Measurements from ENCODE around the gene SPSB1.

SPSB1 gene

GRCh38 chr1:9300573-9300972 lies 7.9 kb downstream of the SPSB1 start:
- H3K27ac ChIP-seq (ENCODE audit: low read length): no peak overlapping the region
- H2AFZ ChIP-seq (ENCODE audit: low read length): no peak overlapping the region
- no peaks in the 10 kb centered on the region for H3K4me1 ChIP-seq (ENCODE audit: low read length)
- no peak overlapping the region for H3K4me2 ChIP-seq (ENCODE audit: low read depth, low read length)
- no peaks in the 10 kb centered on the region for H3K9me3 ChIP-seq (replicated peaks; ENCODE audit: insufficient read depth, low read length)
- no peaks in the 10 kb centered on the region for H3K9me2 ChIP-seq (replicated peaks; ENCODE audit: insufficient read depth, low read length)
- H3K27me3 ChIP-seq (replicated peaks; ENCODE audit: insufficient read depth, low read length): no peaks in the 10 kb centered on the region
- H3K36me3 ChIP-seq (replicated peaks; ENCODE audit: insufficient read depth, low read length): no peaks in the 10 kb centered on the region
- peaks cover 16% of the 10 kb centered on the region for H3K79me2 ChIP-seq (ENCODE audit: low read length)
- H3K4me3 ChIP-seq (ENCODE audit: low read length): no peak overlapping the region
- H4K20me1 ChIP-seq (ENCODE audit: insufficient read depth, low read length): no peaks in the 10 kb centered on the region
- H3F3A ChIP-seq (ENCODE audit: insufficient read depth, low read length): no peaks in the 10 kb centered on the region
- TF ChIP-seq EZH2 (optimal IDR thresholded peaks at IDR 0.05; ENCODE audit: low read depth, low read length) (no peak), CTCF (IDR thresholded peaks at IDR 0.05; ENCODE audit: low read length) (no peak), EZH2phosphoT487 (IDR thresholded peaks at IDR 0.05; ENCODE audit: low read length) (no peak)
- DNase-seq: no peak
- no peak overlapping the region for H3K9ac ChIP-seq (ENCODE audit: low read length)

GRCh38 chr1:9302745-9303524 lies 10.2 kb downstream of the SPSB1 start:
- Histone ChIP-seq H3F3A (ENCODE audit: insufficient read depth, low read length) (no peaks in the 10 kb centered on the region), H3K9me2 (replicated peaks; ENCODE audit: insufficient read depth, low read length) (no peaks in the 10 kb centered on the region), H3K27ac (ENCODE audit: low read length) (no peak overlapping the region), H3K36me3 (replicated peaks; ENCODE audit: insufficient read depth, low read length) (no peaks in the 10 kb centered on the region), H4K20me1 (ENCODE audit: insufficient read depth, low read length) (no peaks in the 10 kb centered on the region), H3K27me3 (replicated peaks; ENCODE audit: insufficient read depth, low read length) (no peaks in the 10 kb centered on the region), H3K9ac (ENCODE audit: low read length) (no peak overlapping the region), H3K79me2 (ENCODE audit: low read length) (peaks cover 12% of the 10 kb centered on the region), H3K4me2 (ENCODE audit: low read depth, low read length) (no peak overlapping the region), H3K4me1 (ENCODE audit: low read length) (no peaks in the 10 kb centered on the region), H3K9me3 (replicated peaks; ENCODE audit: insufficient read depth, low read length) (no peaks in the 10 kb centered on the region), H3K4me3 (ENCODE audit: low read length) (no peak overlapping the region), H2AFZ (ENCODE audit: low read length) (no peak overlapping the region)
- no peak for DNase-seq
- TF ChIP-seq EZH2phosphoT487 (IDR thresholded peaks at IDR 0.05; ENCODE audit: low read length): no peak
- TF ChIP-seq CTCF (IDR thresholded peaks at IDR 0.05; ENCODE audit: low read length): no peak
- no peak for TF ChIP-seq EZH2 (optimal IDR thresholded peaks at IDR 0.05; ENCODE audit: low read depth, low read length)

GRCh38 chr1:9303916-9304315 lies 11.2 kb downstream of the SPSB1 start:
- Histone ChIP-seq H3K27ac (ENCODE audit: low read length) (no peak overlapping the region), H4K20me1 (ENCODE audit: insufficient read depth, low read length) (no peaks in the 10 kb centered on the region), H3K4me3 (ENCODE audit: low read length) (no peak overlapping the region), H3K4me1 (ENCODE audit: low read length) (no peaks in the 10 kb centered on the region), H3K27me3 (replicated peaks; ENCODE audit: insufficient read depth, low read length) (no peaks in the 10 kb centered on the region), H3K36me3 (replicated peaks; ENCODE audit: insufficient read depth, low read length) (no peaks in the 10 kb centered on the region), H3F3A (ENCODE audit: insufficient read depth, low read length) (no peaks in the 10 kb centered on the region), H3K9ac (ENCODE audit: low read length) (no peak overlapping the region), H3K79me2 (ENCODE audit: low read length) (peaks cover 13% of the 10 kb centered on the region), H3K9me2 (replicated peaks; ENCODE audit: insufficient read depth, low read length) (no peaks in the 10 kb centered on the region), H2AFZ (ENCODE audit: low read length) (no peak overlapping the region), H3K9me3 (replicated peaks; ENCODE audit: insufficient read depth, low read length) (no peaks in the 10 kb centered on the region), H3K4me2 (ENCODE audit: low read depth, low read length) (no peak overlapping the region)
- TF ChIP-seq CTCF (IDR thresholded peaks at IDR 0.05; ENCODE audit: low read length) (no peak), EZH2 (optimal IDR thresholded peaks at IDR 0.05; ENCODE audit: low read depth, low read length) (no peak), EZH2phosphoT487 (IDR thresholded peaks at IDR 0.05; ENCODE audit: low read length) (no peak)
- no peak for DNase-seq
